NCI-H748 (cell line): ENCODE results near the gene LOXHD1.

ENCODE experiments used
- DNase-seq: peaks from one replicate; lab custom pipeline; 2025; ENCODE audit not compliant: unreplicated experiment; lab: John Stamatoyannopoulos, UW

Gene LOXHD1

GRCh38 chr18:46481048-46481846 is 175.8 kb downstream of the LOXHD1 start:
- DNase-seq, result peak; percentile 67

DNA sequence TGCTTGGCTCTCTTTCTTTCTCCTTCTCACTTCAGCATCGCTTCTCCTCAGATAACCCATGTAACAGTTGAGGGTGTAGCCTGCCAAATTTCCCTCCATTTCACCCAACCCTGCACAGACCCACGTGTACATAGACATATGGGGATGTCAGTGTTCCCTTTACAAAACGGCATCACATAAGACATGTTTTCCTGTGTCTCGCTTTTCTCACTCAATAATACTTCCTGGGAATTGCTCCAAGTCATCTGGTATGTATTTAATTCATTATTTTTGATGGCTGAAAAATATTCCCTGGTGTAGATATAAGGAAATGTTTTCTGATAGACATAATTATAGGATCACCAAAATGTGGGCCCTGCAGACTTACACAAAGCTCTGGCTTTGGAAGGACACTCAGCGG is 176.8 kb downstream of the LOXHD1 start:
- no peak for DNase-seq

DNA sequence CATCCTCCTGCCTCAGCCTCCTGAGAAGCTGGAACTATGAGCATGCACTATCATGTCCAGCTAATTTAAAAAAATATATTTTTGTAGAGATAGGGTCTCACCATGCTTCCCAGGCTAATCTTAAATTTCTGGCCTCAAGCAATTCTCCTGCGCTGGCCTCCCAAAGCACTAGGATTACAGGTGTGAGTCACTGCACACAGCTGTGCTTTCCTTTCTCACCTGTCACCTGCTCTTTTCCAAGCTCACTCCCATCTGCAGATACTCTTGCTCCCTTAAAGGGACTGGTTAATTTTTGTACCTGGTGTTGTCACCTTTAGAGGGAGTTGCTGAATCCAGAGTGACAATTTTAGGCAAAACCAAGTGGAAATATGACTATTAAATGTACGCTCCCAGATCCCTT is 178.2 kb downstream of the LOXHD1 start:
- peak; percentile 13 for DNase-seq

DNA sequence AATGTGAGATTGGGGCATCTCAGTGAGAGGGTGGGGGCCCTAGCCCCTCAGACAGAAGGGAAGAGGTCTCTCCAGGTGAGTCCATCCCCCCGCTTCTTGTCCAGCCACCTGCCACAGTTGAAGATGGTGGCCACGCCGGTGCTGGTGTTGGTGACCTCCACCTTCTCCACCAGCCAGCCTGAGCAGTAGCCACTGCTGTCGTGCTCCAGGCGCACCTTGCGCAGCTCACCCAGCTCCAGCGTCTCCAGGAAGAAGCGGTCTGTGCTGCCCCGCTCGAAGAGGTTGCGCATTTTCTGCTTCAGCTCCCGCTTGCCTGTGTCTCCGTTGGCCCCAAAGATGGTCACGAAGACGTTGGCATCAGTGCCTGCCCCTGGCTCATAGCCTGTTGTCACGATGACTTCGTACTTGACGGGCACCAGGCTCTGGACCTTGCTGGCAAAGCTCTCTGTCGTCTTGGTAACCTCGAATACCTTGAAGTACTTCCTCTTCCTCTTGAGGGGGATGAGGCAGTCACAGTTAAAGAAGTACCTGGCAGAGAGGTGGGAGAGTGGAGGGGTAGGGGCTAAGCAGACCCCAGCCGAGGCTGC is 179.5 kb downstream of the LOXHD1 start:
- DNase-seq, result no peak

GRCh38 chr18:46475390-46475752 is 181.6 kb downstream of the LOXHD1 start:
- DNase-seq, result no peak

DNA sequence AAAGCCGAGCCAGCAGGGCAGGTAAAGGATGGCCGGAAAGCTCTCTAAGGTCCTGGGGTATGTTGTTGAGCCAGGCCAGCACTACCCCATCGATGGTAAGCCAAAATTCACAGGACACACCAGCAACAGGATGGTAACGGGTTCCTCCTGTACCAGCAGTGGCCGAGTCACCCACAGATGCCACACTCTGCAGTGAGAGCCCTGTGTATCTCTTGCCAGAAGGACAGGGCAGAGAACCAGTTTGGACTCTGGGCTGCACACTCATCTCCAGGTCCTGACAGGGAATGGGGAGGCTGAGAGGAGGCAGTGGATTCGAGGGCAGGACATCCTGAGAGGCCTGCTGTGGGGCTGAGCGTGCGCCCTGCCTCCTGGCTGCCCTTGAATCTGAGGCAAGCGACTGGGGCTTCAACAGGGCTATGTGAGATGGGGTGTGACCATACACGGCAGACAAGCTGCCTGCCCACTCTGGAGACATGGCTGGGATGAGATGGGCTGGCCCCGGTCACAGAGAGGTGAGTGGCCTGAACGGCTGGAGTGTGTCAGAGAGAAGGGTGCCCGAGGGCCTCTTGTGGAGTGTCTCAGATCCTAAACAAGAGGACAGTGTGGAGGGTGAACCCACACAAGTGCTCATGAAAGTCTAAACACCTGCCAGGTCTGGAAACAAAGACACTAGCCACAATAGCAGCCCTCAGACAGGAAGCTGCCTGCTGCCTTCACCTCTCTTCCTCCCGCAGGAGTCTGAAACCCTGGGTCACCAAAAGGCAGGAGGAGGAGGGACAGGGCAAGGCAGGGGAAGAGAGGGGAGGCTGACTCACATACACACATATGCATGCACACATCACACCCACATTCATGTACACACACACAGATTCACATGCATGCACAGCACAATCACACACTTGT is 182.3 kb downstream of the LOXHD1 start:
- DNase-seq, result peak; percentile 57

- DNase-seq, result no peak
These were observed 185.1 kb downstream of the LOXHD1 start for GRCh38 chr18:46471809-46472498.

- DNase-seq, result no peak
These were observed 186.3 kb downstream of the LOXHD1 start for GRCh38 chr18:46470714-46471113.

- peak; percentile 20 for DNase-seq
These were observed 187.7 kb downstream of the LOXHD1 start for GRCh38 chr18:46469186-46469915.

- no peak for DNase-seq
These were observed 188.4 kb downstream of the LOXHD1 start for GRCh38 chr18:46468426-46469180.

- DNase-seq, result no peak
These were observed 190.5 kb downstream of the LOXHD1 start for GRCh38 chr18:46466234-46467160.

GRCh38 chr18:46464926-46465655 is 191.9 kb downstream of the LOXHD1 start:
- no peak for DNase-seq

DNA sequence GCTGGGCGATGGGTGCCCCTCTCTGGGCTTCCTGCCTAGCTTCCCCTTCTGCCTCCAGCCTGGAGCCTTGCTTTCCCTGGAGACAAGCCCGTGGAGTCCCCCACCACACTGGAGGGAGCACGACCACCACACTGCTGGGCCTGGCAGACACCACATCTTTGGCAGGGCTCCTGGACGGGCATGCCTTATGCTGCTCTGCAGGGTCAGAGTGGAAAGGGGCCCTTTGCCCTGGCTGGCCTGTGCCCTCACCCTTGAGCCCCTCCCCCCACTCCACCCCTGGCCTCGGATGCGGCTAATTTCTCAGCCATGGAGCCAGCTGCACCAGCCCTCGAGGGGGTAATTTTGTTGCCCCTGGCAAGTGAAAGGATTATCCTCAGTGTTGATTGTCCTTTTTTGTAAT is 194.5 kb downstream of the LOXHD1 start:
- peak; percentile 28 for DNase-seq

GRCh38 chr18:46461993-46462392 is 195.0 kb downstream of the LOXHD1 start:
- no peak for DNase-seq

GRCh38 chr18:46460754-46461153 is 196.3 kb downstream of the LOXHD1 start:
- DNase-seq, result no peak

- DNase-seq, result no peak
These were observed 197.1 kb downstream of the LOXHD1 start for GRCh38 chr18:46459789-46460455.

DNA sequence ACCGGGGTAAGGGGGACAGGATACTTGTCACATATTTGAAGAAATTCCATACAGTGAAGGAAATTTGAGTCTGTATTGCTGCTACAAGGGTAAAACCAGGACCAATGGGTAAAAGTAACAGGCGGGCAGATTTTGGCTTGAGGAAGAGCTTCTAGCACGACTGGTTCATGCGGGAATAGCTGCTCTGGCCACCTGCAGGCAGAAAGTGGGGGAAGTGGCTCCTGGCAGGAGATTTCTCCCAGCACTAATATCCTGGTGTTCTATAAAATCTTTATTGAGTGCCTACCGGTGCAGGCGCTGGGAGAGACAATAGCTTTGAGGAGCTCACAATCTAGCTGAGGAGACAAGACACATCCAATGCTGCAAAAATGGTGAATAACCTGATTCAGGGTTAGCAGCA is 198.5 kb downstream of the LOXHD1 start:
- DNase-seq, result no peak

DNA sequence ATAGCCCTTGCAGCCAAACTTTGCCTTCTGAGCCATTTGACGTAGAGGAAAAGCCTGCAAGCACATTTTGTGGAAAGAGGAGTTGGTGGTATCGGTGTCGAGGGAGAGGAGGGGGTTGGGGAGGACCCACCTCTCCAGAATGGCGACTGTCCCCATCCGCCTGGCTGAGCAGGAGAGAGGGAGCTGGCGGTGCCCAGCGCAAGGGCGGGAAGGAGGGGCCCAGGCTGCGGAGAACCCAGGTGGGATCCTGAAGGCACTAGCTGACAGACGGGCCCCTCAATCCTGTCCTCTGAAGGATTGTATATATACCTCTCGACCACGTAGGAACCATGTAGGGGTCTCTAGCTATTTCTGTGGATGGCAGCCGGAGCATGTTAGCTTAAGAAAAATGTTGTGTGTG is 200.3 kb downstream of the LOXHD1 start:
- DNase-seq, result no peak
